HG03095 (cell line): ENCODE results near the gene CUL9.

ENCODE experiments used
- ATAC-seq: cut with Tn5 transposase; IDR thresholded peaks from one replicate; pipeline ENCODE4 v1.9.1; 2021; ENCODE audit warnings: moderate library complexity; ENCODE audit not compliant: unreplicated experiment

The CUL9 gene

DNA sequence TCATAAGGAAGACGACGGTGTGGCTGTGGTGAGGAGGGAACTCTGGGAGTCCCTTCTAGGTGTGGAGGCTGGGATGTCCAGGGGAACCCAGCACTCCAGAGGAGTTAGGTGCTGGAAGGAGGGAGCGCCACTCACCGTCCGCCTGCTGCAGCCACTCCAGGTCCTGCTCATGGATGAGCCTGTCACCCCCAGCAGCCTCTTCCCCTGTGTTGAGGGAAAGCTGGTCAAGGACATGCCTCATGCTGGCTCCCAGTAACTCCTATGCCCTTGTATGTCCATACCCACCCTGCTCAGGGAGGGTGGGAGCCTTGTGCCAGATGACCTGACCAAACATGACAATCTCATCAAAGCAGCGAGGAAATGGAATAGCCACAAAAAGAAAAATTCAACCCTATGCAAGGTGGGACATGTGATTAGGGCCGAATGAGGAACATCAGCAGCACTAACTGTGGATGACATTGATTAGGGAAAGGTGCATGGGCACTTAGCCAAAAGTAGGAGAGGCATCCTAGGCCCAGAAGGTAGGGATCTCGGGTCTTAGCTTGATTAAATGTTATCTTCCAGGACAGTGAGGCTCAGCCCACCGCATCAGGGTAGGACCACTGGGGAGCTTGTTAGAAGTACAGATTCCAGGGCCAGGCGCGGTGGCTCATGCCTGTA lies 44.3 kb downstream of the CUL9 start:
- ATAC-seq: no peak

DNA sequence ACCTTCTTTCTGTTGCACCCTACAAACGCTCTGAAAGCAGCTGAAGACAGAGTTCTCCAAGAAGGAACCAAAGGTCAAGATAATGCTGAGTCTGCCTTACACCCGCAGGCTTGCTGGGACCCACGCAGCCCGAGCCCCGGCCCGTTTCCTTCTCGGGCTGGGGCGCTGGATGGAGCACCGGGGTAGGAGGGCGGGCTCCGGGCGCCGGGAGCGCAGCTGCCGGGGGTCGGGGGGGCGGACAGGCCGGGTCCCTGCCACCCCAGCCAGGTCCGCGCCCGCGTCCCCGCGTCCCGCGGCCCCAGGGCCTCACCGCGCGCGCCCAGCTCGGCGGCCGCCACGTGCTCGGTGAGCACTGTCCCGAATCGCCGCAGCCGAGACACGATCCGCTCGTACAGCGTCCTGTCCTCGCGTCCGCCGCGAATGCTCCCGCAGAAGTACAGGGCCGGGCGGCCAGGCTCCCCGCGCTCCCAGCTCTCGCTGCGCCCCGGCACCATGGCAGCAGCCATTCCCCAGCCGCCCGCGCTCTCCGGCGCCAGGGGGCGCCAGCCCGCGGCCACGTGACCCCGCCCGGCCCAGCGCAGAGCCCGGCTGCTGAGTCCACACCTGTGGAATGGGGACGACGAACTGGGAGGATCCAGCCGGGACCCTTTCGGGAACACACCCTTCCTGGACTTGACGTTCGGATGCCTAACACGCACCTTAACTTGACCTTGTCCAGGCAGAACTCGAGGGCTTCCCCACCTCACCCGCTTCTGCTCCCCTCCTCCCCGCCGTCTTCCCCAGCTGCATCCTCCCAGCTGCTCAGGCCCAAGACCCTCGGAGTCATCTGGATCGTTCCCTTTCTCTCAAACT lies 47.2 kb downstream of the CUL9 start, which contains the start of gene DNPH1:
Gene DNPH1, minus strand, starts transcription at position 531 of the 852 bp plus-strand sequence. Its CDS starts 25 bp downstream, at position 506.
- peak; percentile 57 for ATAC-seq

DNA sequence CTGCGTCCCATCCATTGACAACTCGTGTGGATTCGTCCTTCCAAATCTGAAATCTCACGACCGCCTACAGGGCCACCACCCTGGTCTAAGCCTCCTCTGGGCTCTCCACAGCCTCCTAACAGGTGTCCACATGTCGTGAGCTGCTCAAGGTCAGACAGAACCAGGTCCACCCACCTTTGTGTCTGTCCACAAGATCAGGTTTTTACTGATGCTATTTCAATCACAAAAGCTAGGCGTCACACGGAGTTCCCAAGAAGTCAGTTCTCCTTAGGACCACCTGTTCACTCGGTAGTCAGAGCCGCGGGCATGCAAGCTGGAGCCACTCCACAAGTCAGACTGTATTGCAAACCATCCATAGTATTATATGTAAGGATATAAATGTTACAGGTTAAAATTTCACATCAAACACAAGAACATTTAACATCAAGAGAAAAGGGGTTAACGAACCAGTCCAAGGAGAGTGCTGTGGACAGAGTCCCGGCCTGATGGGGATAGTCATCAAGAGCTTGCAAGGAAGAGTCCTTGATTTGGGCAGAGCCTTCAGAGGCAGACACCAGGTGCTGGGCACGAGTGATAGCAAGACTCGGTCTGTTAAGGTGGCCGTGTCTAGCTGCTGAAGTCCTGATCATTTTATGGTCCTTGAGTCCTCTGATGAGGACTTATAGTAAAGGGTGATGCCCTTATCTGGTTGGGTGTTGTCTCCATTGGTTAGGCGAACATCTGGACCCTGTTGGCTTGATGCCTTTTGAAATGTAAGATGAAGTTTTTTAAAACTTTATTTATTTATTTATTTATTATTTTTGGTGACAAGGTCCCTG lies 48.0 kb downstream of the CUL9 start:
- no peak for ATAC-seq

DNA sequence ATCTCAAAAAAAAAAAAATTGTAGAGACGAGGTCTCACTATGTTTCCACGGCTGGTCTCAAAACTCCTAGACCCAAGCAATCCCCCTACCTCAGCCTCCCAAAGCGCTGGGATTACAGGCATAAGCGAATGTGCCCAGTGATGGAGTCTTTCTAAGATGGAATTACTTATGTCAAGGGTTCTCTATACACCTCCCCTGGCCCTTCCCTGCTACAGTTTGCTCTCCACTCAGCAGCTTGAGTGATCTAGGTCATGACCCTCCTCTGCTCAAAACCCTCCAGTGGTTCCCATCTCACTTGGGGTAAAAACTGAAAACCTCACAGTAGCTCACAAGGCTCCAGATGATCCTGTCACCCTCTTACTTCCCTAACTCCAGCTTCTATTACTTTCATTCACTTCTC lies 49.1 kb downstream of the CUL9 start:
- ATAC-seq: no peak

DNA sequence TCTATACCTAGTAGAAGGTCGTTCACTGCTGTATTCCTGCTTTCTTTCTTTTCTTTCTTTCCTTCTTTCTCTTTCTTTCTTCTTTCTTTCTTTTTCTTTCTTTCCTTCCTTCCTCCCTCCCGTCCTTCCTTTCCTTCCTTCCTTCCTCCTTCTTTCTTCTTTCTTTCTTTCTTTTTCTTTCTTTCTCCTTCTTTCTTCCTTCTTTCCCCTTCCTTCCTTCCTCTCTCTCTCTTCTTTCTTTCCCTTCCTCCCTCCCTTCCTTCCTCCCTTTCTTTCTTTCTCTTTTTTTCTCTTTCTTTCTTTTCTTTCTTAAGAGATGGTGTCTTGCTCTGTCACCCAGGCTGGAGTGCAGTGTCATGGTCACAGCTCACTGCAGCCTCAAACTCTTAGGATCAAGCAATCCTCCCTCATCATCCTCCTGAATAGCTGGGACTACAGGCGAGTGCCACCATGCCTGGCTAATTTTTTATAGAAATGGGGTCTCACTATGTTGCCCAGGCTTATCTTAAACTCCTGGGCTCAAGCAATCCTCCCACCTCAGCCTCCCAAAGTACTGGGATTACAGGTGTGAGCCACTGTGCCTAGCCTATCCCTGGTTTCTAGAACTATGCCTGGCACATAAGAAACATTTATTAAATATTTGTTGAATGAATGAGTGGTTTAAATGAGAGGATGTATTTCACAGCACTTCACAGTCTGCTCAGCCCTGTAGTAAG lies 49.9 kb downstream of the CUL9 start:
- no peak for ATAC-seq

DNA sequence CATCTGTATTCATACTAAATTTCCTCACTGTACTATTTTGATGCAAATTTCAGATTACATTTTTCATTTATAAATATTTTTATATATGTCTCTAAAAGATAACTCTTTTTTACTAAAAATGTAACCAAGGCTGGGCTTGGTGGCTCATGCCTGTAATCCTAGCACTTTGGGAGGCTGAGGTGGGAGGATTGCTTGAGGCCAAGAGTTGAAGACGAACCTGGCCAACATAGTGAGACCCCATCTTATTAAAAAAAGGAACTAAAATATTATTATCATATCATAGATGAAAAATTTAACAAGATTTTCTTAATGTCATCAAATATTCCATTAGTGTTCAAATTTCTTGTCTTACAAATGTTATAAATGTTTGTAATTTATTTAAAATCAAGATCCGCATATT lies 53.8 kb downstream of the CUL9 start:
- ATAC-seq: no peak

DNA sequence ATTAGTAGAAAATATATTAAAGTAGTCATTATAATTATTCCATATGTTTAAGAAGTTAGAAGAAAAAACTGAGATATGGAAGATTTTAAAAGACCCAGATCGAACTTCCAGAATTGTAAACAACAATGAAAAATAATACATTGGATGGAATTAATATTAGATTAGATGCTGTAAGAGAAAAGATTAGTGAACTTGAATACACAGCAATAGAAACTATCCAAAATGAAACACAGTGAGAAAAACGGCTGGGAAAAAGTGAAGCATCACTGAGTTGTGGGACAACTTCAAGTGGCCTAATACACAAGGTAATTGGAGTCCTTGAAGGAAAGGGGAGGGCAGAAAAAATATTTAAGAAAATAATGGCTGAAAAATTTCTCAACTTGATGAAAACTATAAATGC lies 57.1 kb downstream of the CUL9 start:
- no peak for ATAC-seq

DNA sequence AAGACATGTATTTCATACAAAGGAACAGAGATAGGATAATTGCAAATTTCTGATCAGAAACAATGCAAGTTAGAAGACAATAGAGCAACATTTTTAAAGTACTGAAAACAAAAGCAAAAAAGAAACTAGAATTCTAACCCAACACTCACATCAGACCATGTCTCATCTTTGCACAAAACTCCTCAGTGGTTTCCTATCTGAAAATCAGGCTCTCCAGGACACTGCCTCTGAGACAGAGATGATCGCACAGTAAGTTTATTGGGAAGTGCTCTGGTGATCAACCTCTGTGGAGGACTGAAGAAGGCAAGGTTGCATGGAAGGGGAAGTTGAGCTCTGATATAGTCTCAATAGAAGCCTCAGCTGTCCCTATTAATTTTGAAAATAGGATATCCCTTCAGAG lies 59.0 kb downstream of the CUL9 start:
- ATAC-seq: no peak

DNA sequence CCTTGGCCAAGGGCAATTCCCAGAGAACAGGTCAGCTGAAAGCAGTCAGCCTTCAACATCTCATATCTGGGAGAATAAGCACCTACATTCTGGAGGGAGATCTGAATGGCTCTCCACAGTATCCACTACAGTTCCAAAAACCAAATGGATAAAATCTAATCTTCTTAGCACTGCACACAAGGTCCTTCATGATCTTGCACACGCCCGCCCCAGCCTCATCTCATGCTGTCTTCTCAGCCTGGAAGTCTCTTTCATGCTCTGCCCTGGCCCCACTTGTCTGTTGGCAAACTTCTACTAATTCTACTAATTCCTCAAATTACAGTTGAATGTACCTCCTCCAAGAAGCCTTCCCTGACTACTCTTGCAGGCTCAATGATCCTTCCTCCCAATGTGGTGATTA lies 59.5 kb downstream of the CUL9 start:
- no peak for ATAC-seq

DNA sequence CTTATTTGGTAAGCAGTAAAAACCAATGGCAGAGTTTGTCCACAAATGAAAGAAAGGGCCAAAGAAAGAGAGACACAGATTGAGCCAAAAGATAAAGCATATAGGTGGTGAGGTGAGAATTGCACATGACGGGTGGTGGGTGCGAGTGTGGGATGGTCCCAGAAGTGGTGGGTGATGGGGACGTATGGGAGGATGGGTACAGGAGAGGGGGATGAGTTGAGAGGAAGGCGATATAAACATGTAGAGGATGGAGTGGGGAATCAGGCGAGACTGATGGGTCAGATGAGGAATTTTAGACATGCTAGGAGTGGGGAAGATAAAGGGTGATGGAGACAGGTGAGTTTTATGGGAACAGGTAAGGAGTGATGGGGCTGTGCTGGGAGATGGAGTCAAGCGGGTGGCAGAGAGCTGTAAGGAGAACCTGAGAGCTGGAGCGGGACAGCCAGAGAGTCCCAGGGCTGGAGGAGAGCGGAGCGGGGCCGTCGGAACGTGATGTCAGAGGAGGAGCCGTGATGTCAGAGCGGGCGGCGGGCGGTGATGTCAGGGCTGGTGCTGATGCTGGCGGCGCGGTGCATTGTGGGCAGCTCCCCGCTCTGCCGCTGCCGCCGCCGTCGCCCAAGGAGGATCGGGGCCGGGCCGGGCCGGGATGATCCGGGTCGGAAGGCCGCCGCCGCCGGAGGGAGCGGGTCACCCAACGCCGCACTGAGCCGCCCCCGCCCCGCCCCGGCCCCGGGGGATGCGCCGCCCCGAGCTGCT lies 61.1 kb downstream of the CUL9 start, which contains the start of gene TTBK1:
Gene TTBK1, plus strand, starts transcription at position 574 of the 756 bp plus-strand sequence. CDS start 3,180 bp downstream, outside the sequence.
- ATAC-seq: no peak

DNA sequence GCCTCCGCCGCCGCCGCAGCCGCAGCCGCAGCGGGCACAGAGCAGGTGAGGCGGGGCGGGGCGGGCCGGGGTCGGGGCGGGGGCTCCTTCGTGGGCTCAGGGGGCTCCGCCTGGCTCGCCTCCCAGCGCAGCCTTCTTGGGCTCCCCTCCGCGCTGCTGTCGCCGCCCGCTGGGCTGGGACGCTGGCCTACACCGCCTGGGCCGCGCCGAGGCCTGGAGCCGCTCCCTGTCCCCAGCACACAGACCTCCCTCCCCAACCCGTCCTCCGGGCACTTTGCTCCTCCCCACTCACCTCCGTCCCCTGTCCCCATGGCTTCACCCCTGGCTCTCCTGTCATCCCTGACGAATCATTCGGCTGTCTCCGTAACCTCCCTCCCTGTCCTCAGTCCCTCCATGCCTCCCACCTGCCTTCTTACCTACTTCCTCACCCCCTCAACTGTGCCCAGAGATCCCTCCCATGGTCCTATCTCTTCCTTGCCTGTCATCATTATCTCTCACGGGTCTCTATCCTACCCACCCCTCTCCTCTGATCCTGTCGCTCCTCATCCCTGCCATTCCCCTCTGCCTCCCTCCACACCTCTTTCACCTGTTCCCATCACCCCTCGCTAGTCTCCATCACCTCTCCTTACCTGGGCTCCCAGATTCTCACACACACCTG lies 61.8 kb downstream of the CUL9 start:
- no peak for ATAC-seq

DNA sequence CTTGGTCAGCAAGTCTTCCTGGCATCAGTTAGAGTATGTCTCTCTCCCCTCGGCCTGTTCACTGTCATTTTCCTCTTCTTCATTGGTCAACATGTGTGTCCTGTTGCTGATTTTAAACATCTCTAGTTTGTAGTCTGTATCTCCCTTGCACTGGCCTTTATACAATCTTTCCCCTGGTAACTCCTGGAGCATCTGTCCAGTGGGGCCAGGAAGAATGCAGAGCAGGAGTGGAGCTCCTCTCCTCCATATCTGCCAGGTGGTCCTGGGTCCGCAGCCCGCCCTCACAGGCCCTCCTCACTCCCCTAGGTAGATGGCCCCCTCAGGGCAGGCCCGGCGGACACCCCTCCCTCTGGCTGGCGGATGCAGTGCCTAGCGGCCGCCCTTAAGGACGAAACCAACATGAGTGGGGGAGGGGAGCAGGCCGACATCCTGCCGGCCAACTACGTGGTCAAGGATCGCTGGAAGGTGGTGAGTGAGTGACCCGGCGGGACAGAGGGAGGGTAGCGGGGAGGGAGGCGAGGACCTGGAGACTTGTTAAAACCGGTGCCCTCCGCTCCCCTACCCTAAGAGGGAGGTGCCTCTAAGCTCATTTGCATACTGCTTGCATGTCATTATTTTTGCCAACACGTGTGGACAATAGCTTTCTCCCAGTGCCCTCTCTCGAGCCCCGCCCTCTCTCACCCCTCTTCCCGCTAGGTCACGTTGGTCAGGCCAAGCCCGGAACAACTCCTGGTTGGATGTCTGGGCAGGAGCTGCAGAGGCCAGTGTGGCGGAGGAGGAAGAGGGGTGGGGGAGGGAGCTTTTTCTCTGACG lies 64.5 kb downstream of the CUL9 start:
- no peak for ATAC-seq

DNA sequence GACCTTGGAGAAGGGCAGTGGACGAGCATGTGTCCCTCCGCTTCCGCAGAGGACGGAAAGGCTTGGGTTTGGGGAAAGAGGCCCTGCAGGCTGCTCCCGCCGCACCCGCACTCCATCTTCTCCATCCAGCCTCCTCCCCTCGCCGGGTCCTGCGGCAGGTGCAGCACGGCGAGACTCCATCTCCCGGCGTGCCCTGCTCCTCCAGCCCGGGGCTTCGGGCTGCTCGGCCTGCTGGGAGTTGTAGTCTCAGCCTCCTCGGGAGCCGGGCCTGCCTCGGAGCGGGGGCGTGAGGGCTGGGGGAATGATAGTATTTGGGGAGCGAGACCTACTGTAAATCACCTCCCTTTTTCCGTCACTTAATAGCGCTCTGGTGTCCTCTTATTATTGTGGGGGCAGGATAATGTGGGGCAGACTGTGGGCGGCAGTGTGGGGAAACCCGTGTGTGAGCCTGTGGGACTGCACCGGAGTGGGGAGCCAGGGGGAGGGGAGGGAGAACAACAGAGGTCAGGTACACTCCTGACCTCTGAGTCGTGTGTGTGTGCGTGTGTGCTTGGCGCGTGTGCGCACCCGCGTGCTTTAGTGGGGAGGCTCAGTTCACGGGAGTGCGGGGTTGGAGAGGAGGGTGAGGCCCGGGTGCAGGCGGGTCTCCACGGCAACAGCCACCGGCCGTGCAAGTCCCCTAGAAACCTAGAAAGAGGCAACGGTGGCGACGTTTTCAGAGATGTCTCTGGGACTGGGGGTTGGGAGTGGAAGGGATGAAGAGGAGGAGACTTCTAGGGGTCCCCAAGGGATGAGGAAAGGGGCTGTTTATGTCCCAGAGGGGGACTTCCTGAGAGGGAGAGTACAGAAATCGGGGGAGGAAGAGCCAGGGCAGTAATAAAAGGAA lies 65.4 kb downstream of the CUL9 start:
- ATAC-seq: peak; percentile 86

DNA sequence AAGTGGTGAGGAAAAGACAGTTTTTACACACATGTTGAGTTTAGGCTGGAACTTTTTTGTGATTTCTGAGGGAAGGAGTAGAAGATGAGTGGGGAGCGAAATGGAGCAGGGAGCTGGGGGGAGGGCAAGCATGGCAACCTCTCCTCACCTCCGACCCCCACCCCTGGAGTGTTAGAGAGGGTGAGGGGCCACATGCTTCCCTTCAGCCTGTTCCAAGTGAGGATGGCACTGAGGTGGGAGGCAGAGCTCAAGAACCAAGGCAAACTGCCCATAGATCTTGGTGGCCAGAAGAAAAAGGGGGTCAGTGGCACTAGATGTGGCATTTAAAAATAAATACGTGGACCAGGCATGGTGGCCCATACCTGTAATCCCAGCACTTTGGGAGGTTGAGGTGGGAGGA lies 66.1 kb downstream of the CUL9 start:
- ATAC-seq: no peak

DNA sequence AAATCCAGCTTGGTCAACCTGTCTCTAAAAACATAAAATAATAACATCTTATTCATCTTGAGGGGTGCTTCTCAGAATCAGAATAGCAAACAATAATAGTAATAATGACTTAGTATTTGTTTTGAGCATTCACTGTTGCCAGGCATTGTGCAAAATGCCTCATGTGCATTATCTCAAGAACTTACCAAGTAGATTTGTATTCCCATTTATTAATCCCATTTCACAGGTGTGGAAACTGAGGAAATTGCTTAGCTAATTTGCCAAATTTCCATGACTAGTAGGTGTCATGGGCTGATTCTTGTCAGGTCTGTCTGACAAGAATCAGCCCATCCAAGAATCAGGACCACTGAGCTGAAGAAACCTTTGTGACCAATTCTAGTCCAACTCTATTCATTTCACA lies 66.8 kb downstream of the CUL9 start:
- no peak for ATAC-seq

DNA sequence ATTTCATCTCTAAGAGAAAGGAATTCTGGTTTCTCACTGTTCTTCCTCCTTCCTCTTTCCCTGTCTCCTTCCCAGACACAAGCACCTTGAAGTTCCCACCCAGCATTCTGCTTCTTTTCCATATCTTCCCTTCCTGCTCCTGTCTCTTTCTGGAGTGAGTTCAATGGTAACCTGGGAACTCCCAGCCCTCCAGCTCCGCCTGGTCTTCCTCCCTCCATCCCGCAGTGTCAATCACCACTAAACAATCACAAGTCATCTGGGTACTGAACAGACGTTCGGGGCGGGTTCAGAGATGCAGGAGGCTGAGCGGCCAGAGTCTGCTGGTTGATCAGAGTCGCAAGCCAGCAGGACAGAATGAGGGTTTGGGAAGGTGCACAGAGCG lies 69.0 kb downstream of the CUL9 start:
- no peak for ATAC-seq

DNA sequence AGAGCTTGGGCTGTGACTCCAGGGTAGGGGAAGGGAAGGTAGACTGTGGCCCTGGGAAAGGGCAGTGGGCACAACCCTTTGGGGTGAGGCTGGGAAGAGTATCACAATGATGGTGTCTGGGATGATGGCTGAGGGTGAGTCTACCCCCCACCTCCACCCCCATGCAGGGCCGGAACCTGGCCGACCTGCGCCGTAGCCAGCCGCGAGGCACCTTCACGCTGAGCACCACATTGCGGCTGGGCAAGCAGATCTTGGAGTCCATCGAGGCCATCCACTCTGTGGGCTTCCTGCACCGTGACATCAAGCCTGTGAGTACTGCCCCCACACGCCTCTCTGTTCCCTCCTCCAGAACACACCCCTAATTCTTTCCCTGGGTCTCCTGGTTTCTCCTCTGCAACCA lies 71.4 kb downstream of the CUL9 start:
- ATAC-seq: no peak
